Stomach (tissue), 4 donors: ENCODE data around the gene INSYN2B.

Experiments used
- CTCF ChIP-seq, 7 experiments: fragments of 450-650 bp in 4 of 7; fragments of 200-600 bp in 3 of 7; sonication (generic) in 3 of 7; IDR thresholded peaks; one replicate each; pipeline ENCODE4 v1.5.1; 2016 to 2019; ENCODE audit warnings: antibody characterized with exemption in 7 of 7, control low read depth in 2 of 7, mild to moderate bottlenecking in 1 of 7
- EP300 ChIP-seq: sonication (generic); formaldehyde crosslinking; IDR thresholded peaks from one replicate; pipeline ENCODE4 v1.6.1; 2017; ENCODE audit warnings: antibody characterized with exemption

- TF ChIP-seq EP300 (no peak), CTCF (IDR thresholded peaks at IDR 0.05) (no peak)
Measured at GRCh38 chr5:169827769-169828168, 152.5 kb downstream of the INSYN2B start.
